ENCODE data around the gene REX1BD.
"Not testable (repeated sequence)": the region's sequence is repeated elsewhere in the genome, so short reads cannot be mapped to it uniquely, and the experiment has no call there.

The REX1BD gene

GRCh38 chr19:18577365-18577914, 11.2 kb upstream of the REX1BD start:
- DNase-seq (ENCODE audit: low spot score) = no peak

DNA sequence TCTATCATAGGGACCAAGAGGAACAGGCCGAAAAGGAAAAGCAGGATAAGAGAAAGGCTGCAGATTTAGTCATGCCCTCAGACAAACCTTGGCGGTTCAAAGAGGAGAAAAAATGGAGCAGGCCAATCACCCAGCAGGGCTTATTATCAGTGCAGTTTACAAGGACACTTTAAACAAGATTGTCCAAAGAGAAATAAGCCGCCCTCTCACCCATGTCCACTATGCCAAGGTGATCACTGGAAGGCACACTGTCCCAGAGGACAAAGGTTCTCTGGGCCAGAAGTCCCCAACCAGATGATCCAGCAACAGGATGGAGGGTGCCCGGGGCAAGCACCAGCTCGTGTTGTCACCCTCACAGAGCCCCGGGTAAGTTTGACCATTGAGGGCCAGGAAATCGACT, 8.3 kb upstream of the REX1BD start:
- DNase-seq (ENCODE audit: low spot score) = no peak

DNA sequence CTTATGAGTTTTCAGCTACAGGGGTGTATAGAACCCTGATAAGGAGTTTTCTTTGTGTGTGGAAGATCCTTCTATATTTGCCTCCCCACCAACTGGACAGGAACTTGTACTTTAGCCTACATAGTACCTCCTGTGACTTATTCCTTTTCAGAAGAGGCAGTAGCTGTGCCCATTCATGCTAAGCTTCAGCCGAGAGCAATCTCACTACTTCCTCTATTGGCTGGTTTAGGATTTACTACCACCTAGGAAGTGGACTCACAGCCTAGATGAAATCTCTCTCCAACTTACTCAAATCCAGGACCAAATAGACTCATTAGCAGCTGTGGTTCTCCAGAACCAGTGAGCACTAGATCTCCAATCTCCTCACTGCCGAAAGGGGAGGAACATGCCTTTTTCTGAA, 2.3 kb upstream of the REX1BD start:
- no peak for DNase-seq (ENCODE audit: low spot score)

DNA sequence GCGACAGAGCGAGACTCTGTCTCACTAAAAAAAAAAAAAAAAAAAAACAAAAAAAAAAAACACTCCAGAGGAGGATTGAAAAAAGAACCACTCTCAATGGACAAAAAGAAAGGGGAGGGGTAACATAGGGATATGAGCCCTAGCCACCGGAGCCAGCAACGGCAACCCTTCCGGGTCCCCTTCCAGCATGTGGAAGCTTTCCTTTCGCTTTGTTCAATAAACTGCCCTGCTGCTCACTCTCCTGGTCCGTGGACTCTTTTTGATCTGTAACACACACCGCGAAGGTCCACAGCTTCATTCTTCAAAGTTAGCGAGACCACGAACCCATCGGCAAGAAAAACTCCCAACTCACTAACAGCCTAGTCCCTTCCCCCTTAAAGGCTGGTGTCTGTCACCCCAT, 1.0 kb upstream of the REX1BD start:
- DNase-seq (ENCODE audit: low spot score) = no peak

GRCh38 chr19:18587962-18588610, 512 bp upstream of the REX1BD start:
- no peak for DNase-seq (ENCODE audit: low spot score)

GRCh38 chr19:18589380-18590272, 1.0 kb downstream of the REX1BD start:
- DNase-seq (ENCODE audit: low spot score) = peak; percentile 89

DNA sequence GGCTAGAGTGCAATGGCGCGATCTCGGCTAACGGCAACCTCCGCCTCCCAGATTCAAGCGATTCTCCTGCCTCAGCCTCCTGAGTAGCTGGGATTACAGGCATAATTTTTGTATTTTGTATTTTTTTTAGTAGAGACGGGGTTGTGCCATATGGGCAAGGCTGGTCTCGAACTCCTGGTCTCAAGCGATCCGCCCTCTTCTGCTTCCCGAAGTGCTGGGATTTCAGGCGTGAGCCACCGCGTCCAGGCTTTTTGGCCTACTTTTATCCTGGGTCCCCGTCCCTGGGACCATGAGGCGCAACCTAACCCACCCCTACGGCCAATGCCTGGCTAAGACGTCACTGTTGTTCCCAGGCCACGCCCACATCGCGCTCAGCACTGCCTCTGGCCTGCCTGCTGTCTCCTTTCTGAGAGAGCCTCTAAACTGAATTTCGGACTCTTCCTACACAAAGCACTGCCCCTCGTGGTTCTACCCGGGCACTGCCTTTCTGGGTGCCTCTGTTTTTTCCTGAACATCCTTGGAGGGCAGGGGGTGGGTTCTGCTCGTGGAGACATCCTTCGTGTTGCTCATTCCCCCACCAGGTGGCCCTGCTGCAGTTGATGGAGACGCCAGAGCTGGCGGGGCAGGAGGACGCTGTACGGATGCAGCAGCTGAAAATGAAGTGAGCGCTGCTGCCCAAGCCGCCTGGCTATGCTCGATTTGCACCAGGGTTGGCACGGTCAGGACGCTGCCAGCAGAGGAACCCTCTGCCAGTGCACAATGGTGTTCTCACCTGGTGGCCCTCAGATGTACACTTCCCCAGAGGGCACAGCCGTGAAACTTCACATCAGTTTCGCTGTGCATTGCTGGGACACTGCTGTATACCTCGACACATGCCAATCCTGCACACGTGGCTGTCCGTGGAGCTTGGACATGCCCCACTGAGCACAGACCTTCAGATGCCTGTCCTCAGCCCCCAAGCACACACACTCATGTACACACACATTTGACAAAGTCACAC, 2.0 kb downstream of the REX1BD start:
- peak; percentile 98 for DNase-seq (ENCODE audit: low spot score)

GRCh38 chr19:18591735-18592385, 3.3 kb downstream of the REX1BD start:
- DNase-seq (ENCODE audit: low spot score) = no peak

DNA sequence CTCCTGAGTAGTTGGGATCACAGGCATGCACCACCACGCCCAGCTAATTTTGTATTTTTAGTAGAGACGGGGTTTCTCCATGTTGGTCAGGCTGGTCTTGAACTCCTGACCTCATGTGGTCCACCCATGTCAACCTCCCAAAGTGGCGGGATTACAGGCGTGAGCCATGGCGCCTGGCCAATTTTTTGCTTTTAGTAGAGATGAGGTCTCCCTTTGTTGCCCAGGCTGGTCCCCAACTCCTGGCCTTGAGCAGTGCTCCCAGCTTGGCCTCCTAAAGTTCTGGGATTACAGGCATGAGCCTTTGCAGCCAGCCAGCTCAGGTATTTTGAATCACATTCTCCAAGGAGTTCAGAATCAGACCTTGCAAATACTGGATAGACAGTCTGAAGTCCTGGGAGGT, 4.1 kb downstream of the REX1BD start:
- not testable (repeated sequence) for DNase-seq (ENCODE audit: low spot score)

DNA sequence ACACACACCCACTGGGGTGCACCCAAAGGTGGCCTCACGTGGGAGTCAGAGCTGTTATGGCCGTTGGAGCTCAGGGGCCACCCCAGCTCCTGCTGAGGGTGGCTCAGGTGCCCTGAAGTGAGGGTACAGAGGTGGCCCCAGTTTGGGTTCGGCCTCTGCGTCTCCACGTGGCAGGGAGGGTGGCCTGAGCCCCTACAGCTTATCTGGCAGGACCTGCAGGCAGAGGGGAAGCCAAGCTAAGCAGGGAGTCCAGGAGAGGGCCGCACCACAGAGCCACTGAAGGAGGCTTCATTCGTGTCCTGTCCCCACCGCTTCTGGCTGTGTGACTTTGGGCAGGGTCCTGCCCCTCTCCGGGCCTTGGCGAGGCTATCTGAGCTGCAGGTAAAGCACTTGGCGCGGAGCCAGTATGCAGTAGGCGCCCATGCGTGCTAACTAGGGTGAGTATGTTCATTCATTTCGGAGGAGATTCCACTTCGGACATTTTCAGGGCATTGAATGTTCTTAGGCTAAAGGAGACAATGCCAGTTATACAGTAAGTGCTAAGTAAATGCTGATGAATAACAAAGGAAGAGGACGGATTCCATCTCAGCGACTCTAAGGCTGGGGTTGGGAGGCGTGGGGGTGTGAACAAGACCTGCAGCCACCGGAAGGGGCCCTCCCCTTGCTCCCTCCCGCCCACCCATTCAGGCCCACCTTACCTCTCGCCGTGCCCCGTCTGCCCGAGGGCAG, 4.9 kb downstream of the REX1BD start:
- DNase-seq (ENCODE audit: low spot score) = no peak

- DNase-seq (ENCODE audit: low spot score) = peak; percentile 67
Observed at GRCh38 chr19:18594096-18594823, 5.7 kb downstream of the REX1BD start.

GRCh38 chr19:18594824-18595373, 6.3 kb downstream of the REX1BD start:
- DNase-seq (ENCODE audit: low spot score) = no peak

GRCh38 chr19:18595475-18595874, 6.9 kb downstream of the REX1BD start:
- no peak for DNase-seq (ENCODE audit: low spot score)

- peak; percentile 64 for DNase-seq (ENCODE audit: low spot score)
Observed at GRCh38 chr19:18596752-18597157, 8.2 kb downstream of the REX1BD start.

GRCh38 chr19:18597809-18598660, 9.4 kb downstream of the REX1BD start:
- no peak for DNase-seq (ENCODE audit: low spot score)

DNA sequence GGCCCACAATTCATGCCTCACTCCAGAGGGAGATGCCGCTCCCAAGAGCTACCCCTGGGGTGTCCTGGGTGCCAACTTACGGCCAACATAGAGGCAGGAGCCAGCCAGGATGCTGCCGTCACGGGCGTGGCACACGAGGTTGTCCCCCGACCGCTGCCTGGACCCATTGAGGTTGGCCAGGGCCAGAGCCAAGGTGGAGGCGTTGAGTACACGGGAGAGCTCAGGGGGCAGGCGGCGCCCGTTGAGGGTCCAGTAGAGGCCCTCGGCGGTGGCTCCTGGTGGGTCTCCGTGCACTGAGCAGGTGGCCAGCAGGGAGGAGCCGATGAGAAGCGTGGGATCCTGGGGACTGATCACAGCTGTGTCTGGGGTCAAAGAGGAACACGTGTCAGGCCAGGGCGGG, 10.9 kb downstream of the REX1BD start:
- no peak for DNase-seq (ENCODE audit: low spot score)

DNA sequence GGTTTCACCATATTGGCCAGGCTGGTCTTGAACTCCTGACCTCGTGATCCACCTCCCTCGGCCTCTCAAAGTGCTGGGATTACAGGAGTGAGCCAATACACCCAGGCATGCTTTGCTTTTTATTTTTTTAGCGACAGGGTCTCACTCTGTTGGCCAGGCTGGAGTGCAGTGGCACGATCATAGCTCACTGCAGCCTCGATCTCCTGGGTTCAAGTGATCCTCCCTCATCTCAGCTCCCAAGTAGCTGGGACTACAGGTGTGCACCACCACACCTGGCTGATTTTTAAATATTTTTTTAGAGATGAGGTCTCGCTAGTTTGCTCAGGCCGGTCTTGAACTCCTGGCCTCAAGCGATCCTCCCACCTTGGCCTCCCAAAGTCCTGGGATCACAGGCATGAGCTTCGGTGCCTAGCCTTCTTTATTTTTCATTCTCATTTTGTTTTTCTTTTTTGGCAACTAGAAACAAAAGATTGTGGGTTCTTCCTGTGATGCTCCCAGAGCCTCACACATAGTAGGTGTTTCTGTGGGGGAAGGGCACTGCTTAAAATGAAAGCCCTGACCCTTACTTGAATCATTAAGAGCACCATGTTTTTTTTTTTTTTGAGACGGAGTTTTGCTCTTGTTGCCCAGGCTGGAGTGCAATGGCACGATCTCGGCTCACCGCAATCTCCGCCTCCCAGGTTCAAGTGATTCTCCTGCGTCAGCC, 12.2 kb downstream of the REX1BD start:
- not testable (repeated sequence) for DNase-seq (ENCODE audit: low spot score)

GRCh38 chr19:18601875-18602274, 13.3 kb downstream of the REX1BD start:
- DNase-seq (ENCODE audit: low spot score) = no peak
